ENCODE results near the gene FOXI3. TPM values are rescaled to one million over a fixed set of nuclear protein-coding genes. Genes with fewer than 3 reads are reported as not detected.

The FOXI3 gene
- 0.06 TPM for total RNA-seq

DNA sequence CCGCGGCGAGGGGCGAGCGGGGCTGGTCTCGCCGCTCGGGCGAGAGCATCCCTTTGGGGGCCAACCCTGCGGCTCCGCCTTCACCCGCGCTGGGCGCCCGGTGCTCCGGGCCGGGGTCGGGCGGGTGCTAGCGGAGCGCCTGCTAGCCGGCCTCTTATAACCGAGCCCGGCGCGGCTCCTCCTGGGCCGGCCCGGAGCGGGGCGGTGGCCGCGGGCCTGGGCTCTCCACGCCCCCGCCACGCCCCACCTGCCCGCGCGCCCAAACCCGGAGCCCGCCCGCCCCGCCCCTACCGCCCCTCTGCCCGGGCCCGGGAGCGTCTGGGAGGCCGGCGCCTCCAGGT, at the start of gene FOXI3:
TSS of gene FOXI3 (minus strand) at position 129 of the 341 bp plus-strand sequence. CDS start 158 bp downstream, outside the sequence.

Small RNAs within 50 kb of the gene (small RNA-seq; reads per million reads assigned to genes)
- gene RNU6-1007P (ENCODE audit: low replicate concordance), result not detected

Other genes starting within 250 kb of the FOXI3 start
- gene EIF2AK3, start 174.8 kb upstream of the FOXI3 start, total RNA-seq, result 32.3 TPM
- 19.4 TPM for gene RPIA, start 239.0 kb upstream of the FOXI3 start, total RNA-seq

All from metanephros (tissue), 2 donors.